ENCODE measurements around the gene NLRP10.
A peak's percentile ranks its signal among the peaks of the same experiment; 100 is the strongest.

NLRP10 gene

DNA sequence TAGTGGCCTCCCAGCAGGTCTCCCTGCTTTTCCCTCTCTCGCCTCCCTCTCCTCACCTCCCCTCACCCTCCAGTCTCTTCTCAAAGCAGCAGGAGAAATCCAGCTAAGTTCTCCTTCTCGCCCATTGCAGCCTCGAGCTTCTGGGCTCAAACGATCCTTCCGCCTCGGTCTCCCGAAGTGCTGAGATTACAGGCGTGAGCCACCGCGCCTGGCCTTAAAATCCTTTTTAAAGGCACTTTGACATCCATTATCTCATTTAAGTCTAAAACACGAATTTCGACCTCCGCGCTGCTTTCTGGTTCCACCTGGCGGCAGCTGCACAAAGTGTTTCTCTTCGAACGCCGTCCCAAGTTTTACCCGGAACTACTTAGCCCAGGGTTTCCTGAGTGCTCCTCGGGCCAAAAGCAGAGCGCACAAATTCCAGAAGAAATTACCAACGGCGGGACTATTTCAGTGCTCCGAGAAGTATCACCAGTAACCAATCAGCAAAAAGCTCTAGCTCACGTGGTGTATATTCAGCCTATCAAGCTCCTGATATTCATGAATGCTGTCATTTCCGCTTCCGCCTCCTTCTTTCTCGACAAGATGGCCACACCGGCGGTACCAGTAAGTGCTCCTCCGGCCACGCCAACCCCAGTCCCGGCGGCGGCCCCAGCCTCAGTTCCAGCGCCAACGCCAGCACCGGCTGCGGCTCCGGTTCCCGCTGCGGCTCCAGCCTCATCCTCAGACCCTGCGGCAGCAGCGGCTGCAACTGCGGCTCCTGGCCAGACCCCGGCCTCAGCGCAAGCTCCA is 21.7 kb upstream of the NLRP10 start, which contains the start of gene EIF3F (continued):
- TF ChIP-seq ZFP3 (tag by site-specific recombination; IDR thresholded peaks at IDR 0.05; ENCODE audit: low read depth), result no peak
- TF ChIP-seq ZNF433 (tag by site-specific recombination; IDR thresholded peaks at IDR 0.05; ENCODE audit: low read depth), result no peak
- no peak for TF ChIP-seq ZNF23 (tag by site-specific recombination; IDR thresholded peaks at IDR 0.05; ENCODE audit: borderline replicate concordance)
- TF ChIP-seq ZNF211 (tag by site-specific recombination; IDR thresholded peaks at IDR 0.05; ENCODE audit: low read depth), result no peak
- TF ChIP-seq ZNF48 (tag by site-specific recombination; IDR thresholded peaks at IDR 0.05), result no peak
- TF ChIP-seq ZNF324 (tag by site-specific recombination; IDR thresholded peaks at IDR 0.05), result peak; percentile 85
- peak; percentile 69 for TF ChIP-seq SP3 (tag by site-specific recombination; IDR thresholded peaks at IDR 0.05)
- no peak for TF ChIP-seq ZNF132 (tag by site-specific recombination; IDR thresholded peaks at IDR 0.05; ENCODE audit: borderline replicate concordance)
- TF ChIP-seq ZXDB (tag by site-specific recombination; IDR thresholded peaks at IDR 0.05), result peak; percentile 89
- no peak for TF ChIP-seq ZNF350 (tag by site-specific recombination; IDR thresholded peaks at IDR 0.05)
- no peak for TF ChIP-seq ZBTB48 (tag by site-specific recombination; IDR thresholded peaks at IDR 0.05)
- TF ChIP-seq TRIM28 (IDR thresholded peaks at IDR 0.05; ENCODE audit: borderline replicate concordance, low read length), result peak; percentile 93
- TF ChIP-seq ZNF558 (tag by site-specific recombination; IDR thresholded peaks at IDR 0.05), result peak; percentile 57; the same call in 1 of the 2 replicates
- no peak for TF ChIP-seq ZNF354C (tag by site-specific recombination; IDR thresholded peaks at IDR 0.05; ENCODE audit: borderline replicate concordance, low read depth)
- TF ChIP-seq SP7 (tag by site-specific recombination; IDR thresholded peaks at IDR 0.05), result peak; percentile 84
- no peak for TF ChIP-seq ZNF341 (tag by site-specific recombination; IDR thresholded peaks at IDR 0.05; ENCODE audit: low read depth)
- no peak for TF ChIP-seq ZNF175 (tag by site-specific recombination; IDR thresholded peaks at IDR 0.05)
- TF ChIP-seq ZNF792 (tag by site-specific recombination; IDR thresholded peaks at IDR 0.05), result no peak
- TF ChIP-seq ZSCAN16 (tag by site-specific recombination; IDR thresholded peaks at IDR 0.05), result no peak
- TF ChIP-seq ZNF768 (tag by site-specific recombination; IDR thresholded peaks at IDR 0.05), result no peak
- 0 out of 2 replicates have a peak, but pooled peaks have one; percentile 11 for TF ChIP-seq ZNF600 (tag by site-specific recombination; IDR thresholded peaks at IDR 0.05)
- no peak for TF ChIP-seq GFI1B (tag by site-specific recombination; IDR thresholded peaks at IDR 0.05)
- 0 out of 2 replicates have a peak, but pooled peaks have one; percentile 31 for TF ChIP-seq ZNF777 (tag by site-specific recombination; IDR thresholded peaks at IDR 0.05; ENCODE audit: borderline replicate concordance)
- no peak for TF ChIP-seq ZFHX2 (tag by site-specific recombination; conservative IDR thresholded peaks at IDR 0.05)
- no peak for TF ChIP-seq ZNF837 (tag by site-specific recombination; IDR thresholded peaks at IDR 0.05)
- TF ChIP-seq KLF16 (tag by site-specific recombination; IDR thresholded peaks at IDR 0.05), result peak; percentile 85
- TF ChIP-seq ZNF10 (tag by site-specific recombination; IDR thresholded peaks at IDR 0.05), result no peak
- no peak for TF ChIP-seq SCRT1 (tag by site-specific recombination; IDR thresholded peaks at IDR 0.05; ENCODE audit: borderline replicate concordance)
- no peak for TF ChIP-seq GLI4 (tag by site-specific recombination; IDR thresholded peaks at IDR 0.05)
- TF ChIP-seq ZNF654 (tag by site-specific recombination; IDR thresholded peaks at IDR 0.05; ENCODE audit: low read depth), result peak; percentile 71
- TF ChIP-seq ZNF610 (tag by site-specific recombination; IDR thresholded peaks at IDR 0.05; ENCODE audit: borderline replicate concordance), result 0 out of 2 replicates have a peak, but pooled peaks have one; percentile 25
- TF ChIP-seq ZNF677 (tag by site-specific recombination; IDR thresholded peaks at IDR 0.05), result no peak
- TF ChIP-seq ZNF223 (tag by site-specific recombination; IDR thresholded peaks at IDR 0.05), result no peak; the same call in 1 of the 2 replicates
- TF ChIP-seq, protein P1, sequence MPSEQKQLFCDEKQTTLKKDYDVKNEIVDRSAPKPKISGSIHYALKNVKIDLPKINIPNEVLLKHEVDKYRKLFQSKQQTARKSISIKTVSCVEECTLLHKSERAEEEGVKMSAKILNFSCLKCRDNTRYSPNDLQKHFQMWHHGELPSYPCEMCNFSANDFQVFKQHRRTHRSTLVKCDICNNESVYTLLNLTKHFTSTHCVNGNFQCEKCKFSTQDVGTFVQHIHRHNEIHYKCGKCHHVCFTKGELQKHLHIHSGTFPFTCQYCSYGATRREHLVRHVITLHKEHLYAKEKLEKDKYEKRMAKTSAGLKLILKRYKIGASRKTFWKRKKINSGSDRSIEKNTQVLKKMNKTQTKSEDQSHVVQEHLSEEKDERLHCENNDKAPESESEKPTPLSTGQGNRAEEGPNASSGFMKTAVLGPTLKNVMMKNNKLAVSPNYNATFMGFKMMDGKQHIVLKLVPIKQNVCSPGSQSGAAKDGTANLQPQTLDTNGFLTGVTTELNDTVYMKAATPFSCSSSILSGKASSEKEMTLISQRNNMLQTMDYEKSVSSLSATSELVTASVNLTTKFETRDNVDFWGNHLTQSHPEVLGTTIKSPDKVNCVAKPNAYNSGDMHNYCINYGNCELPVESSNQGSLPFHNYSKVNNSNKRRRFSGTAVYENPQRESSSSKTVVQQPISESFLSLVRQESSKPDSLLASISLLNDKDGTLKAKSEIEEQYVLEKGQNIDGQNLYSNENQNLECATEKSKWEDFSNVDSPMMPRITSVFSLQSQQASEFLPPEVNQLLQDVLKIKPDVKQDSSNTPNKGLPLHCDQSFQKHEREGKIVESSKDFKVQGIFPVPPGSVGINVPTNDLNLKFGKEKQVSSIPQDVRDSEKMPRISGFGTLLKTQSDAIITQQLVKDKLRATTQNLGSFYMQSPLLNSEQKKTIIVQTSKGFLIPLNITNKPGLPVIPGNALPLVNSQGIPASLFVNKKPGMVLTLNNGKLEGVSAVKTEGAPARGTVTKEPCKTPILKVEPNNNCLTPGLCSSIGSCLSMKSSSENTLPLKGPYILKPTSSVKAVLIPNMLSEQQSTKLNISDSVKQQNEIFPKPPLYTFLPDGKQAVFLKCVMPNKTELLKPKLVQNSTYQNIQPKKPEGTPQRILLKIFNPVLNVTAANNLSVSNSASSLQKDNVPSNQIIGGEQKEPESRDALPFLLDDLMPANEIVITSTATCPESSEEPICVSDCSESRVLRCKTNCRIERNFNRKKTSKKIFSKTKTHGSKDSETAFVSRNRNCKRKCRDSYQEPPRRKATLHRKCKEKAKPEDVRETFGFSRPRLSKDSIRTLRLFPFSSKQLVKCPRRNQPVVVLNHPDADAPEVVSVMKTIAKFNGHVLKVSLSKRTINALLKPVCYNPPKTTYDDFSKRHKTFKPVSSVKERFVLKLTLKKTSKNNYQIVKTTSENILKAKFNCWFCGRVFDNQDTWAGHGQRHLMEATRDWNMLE (tag by site-specific recombination; conservative IDR thresholded peaks at IDR 0.05; ENCODE audit: low read depth), result peak; percentile 96
- TF ChIP-seq, protein P2, sequence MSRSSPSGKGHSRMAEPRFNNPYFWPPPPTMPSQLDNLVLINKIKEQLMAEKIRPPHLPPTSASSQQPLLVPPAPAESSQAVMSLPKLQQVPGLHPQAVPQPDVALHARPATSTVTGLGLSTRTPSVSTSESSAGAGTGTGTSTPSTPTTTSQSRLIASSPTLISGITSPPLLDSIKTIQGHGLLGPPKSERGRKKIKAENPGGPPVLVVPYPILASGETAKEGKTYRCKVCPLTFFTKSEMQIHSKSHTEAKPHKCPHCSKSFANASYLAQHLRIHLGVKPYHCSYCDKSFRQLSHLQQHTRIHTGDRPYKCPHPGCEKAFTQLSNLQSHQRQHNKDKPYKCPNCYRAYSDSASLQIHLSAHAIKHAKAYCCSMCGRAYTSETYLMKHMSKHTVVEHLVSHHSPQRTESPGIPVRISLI (tag by site-specific recombination; IDR thresholded peaks at IDR 0.05), result no peak
- no peak for TF ChIP-seq ZNF112 (tag by site-specific recombination; IDR thresholded peaks at IDR 0.05)
- no peak for TF ChIP-seq ZNF530 (tag by site-specific recombination; IDR thresholded peaks at IDR 0.05; ENCODE audit: low read depth)
- TF ChIP-seq ZIC2 (tag by site-specific recombination; IDR thresholded peaks at IDR 0.05), result no peak

Measured in HEK293 (cell line).